ENCODE results near the gene SHROOM3.

Gene SHROOM3

DNA sequence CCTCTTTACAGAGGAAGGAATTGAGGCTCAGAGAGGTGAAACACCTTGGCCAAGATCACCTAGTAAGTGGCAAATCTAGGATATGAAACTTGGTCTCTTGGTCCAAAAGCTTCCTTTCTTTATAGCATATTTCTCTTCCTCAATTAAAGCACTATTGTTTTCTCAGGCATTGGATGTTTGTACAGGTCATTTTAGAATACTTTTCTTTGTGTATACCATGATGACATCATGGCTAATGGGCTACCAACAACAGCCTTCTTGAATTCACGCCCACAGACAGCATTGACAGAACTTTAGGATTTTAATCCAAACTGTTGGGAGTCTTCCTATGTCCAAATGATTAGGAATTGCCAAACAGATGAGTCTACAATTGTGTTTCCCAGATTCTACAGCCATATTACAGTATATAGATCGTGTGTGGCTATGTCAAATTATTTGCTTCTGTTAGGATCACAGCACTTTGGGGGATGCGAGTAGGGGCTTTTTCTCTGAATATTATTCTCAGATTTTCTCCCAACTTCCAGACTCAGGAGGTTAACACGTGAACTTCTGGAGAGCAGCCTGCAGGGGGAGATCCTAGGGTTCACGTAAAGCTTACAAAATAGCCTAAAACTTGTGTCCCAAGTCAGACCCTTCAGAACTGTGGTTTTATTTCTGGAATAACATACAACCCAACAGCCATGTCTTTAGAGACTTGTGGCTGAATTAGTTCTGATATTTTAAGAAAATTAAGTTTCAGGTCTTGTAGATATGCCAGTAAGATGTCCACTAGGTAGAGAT lies 191.8 kb downstream of the SHROOM3 start:
- DNase-seq = no peak

- no peak for DNase-seq
Measured at GRCh38 chr4:76628251-76628650, 193.2 kb downstream of the SHROOM3 start.

- no peak for DNase-seq
Measured at GRCh38 chr4:76630741-76631140, 195.7 kb downstream of the SHROOM3 start.

GRCh38 chr4:76634220-76634619 lies 199.2 kb downstream of the SHROOM3 start:
- no peak for DNase-seq

DNA sequence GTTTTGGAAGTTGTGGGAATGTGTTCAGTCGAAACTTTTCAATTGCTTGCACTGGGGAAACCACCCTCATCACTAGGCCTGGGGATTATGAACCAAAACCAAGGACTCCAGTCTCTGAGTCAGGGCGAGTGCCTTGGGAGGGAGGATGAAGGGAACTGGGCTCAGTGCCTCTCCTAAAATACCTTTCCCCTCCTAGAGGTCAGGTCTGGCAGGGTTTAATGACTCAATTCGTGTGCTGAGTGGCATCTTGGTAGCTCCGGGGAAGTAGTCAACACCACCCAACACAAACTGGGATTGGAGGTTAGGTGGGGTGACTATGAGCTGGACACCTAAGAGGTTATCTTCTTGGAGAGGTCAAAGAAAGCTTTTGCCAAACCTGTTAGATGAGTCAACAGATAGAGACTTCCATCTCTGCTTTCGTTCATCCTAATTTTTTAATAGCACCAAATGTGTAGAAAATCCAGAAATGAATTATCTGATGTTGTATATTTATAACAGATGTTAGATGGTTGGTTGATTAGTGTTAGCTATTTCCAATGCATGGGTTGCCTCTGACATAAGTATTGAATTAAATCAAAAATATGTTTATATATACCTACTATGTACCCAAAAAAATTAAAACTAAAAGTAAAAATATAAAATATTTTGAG lies 202.8 kb downstream of the SHROOM3 start:
- no peak for DNase-seq

DNA sequence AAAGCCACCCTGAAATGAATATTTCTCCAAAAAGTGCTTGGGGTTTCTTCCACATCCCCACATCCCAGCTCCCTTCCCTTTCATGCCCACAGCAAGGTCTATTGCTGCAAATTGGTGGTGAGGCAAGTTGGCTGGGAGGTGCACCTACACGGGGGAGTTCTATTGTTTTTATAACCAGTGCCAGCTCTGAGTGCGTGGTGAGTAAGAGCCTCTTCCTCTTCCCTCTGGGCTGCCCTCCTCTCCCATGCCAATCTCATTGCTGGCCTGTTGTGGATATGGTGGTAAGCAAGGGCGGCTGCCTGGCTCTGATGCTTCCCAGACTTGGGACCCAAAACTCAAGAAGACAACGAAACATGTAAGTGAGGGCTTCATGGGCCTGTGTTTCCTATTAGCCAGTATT lies 204.3 kb downstream of the SHROOM3 start:
- no peak for DNase-seq

GRCh38 chr4:76640353-76640910 lies 205.4 kb downstream of the SHROOM3 start:
- no peak for DNase-seq

- no peak for DNase-seq
Measured at GRCh38 chr4:76641351-76641750, 206.3 kb downstream of the SHROOM3 start.

DNA sequence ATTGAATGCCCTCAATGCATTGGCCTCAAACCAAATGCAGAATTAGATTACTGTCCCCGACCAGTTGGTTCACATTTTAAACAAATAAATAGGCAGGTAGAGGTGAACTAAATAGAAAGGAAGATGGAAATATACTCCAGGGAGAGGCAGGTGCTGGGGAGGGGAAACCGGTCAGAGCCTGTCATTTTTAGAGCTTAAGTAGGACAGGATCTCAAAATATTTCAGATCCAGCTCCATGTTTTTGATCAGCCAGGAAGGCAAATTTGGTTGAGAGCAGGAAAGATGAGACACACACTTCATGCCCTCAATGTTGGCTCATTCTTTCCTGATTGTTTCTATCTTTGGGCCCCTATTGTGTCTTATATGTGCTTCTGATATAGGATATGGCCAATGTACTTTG lies 206.7 kb downstream of the SHROOM3 start:
- no peak for DNase-seq

DNA sequence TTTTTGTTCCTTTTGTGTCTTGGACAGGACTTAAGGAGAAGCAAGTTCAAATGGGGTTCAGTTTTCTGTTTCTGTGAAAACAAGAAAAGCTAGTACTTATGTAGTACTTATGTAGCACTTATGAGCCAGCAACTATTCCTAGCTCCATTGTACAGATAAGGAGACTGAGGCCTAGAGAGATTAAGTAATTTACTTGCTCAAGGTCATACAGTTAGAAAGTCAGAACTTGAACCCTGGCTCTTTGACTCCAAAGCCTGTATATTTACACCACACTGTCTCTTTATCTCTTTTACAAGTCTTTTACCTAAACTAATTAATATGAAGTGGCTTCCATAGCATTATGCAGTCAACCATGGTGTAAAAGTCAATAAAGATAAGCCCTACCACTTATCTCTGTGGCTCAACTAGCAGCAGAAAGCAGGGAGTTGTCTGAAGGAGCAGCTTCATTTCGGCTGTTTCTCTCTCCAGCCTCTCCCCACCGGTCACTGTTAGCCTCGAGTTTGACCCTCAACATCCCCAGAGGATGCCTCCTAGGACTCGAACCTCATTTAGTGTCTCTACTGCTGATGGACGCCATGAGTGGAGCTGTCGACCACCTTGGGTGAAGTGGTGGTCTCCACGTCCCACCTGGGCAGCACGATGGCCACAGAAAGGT lies 209.9 kb downstream of the SHROOM3 start:
- DNase-seq = no peak

GRCh38 chr4:76649086-76649485 lies 214.1 kb downstream of the SHROOM3 start:
- no peak for DNase-seq

DNA sequence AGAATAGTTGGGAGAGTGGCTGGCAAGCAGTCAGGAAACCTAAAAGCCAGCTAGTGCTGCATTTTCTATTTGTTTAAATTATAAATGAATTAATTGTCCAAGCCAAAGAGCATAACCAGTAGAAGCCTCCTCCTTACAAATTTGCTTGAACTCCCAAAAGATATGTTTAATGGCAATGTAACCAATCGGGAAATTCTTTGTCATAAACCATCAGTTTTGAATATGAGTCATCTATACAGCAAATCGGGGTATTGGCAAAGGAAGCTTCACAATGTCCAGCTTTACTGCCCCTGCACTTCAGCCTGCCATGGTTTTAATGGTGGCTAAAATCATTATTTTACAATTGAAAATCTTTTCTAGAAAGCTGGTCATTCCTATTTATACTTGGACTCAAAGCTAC lies 216.6 kb downstream of the SHROOM3 start:
- no peak for DNase-seq

- DNase-seq = no peak
Measured at GRCh38 chr4:76652389-76652788, 217.4 kb downstream of the SHROOM3 start.

DNA sequence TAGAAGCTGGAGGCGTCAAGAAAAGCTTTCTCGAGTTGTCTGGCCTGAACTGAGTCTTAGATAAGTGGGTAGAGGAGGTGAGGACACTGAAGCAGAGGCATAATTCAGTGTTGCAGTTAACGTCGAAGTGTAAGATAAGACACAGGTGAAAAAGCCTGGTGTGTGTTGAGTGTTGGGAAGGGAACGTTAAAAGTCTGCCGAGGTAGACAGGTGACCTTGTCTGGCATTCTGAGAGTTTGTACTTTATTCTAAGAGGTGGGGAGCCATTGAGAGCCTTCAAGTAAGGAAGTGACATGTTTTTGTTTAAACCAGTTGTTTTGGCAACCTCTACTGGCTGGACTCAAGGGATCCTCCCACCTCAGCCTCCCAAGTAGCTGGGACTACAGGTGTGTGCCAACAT lies 219.1 kb downstream of the SHROOM3 start:
- no peak for DNase-seq

DNA sequence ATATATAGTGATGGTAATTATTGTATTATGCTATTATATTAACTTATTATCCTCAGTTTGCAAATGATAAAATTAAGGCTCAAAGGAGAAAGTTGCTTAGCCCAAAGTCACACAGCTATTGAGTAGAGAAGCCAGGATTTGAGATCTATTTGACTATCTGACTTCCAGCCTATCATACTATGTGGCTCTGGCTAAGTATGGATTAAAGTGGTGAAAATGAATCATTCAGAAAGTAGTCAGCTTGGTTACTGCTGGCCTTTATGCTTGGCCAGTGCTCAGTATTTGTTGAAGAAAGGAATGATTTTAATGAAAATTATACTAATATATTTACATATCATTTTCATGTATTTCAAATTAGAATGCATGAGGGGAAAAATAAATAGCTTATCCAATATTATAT lies 219.8 kb downstream of the SHROOM3 start:
- DNase-seq = no peak

DNA sequence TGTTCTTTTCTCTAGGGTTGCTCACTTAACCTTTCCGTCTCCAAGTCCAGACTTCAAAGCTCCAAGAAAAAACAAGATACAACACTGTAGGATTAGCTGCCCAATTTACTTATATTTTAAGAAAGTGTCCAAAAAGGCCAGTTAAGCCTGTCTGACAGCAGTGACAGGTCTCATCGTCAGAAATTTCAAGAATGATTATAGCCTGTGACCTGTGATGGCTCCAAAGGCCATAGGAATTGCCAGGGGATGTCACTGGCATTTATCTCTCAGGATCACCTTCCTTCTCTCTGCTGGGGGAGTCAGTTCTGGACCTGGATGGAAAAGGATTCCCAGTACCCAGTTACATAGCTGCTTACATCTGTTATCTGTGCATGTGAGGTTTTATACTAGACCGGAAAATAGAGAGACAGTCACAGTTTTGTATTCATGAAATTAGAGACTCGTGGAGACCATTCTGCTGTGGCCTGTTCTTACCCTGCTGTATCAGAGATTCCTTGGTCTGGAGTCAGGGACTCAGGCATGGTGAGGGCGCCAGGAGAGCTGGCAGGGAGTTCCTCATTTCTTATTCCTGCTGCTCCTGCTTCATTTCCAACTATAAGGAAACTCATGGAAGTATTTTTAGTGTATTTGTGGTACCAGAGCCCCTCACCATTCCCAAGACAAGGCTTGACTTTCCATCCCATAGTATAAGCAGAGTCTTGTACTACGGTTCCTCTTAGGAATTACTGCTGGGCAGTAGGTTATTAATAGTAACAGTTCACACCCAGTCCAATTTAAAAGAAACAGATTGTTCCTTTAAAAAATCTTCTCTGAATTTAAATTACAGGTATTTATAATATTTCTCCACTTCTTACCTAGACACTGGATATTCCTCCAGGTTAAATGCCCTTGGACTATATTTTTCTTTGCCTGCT lies 220.8 kb downstream of the SHROOM3 start:
- DNase-seq = no peak

- no peak for DNase-seq
Measured at GRCh38 chr4:76657443-76657842, 222.4 kb downstream of the SHROOM3 start.

DNA sequence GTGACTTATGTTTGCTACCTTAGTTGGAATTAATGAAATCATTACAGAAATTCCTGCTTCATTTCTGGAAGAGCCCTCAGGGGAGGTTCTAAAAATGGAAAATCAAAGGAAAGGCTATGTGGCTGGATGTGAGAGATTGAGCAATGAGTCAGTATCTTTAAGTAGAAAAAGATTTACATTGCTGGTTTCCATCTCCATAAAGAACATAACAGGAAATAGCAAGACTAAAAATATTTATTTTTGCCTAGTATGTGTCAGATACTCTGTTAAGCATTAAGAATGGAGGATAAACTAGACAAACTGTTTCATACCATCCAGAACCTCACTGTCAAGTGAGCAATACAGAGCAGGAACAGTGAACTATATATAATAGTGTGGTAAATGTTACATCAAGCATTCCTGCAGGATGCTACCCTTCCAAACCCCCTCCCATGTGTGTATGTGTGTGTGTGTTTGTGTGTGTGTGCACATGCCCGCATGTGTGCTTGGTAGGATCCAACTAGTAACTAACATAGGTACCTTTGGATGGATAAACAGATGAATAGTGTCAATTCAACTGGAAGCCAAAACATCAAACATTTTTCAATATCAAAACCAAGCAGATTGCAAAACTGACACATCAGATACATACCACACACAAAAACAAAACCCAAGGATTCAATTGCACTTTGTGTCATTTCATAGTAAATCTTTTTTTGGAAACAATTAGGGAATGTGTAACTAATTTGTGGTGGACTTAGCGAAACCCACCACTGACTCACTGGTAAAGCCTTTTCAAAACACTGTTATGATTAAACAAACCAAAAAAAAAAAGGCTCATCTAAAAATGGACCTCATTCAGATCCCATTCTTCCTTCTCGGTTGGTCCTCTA lies 223.4 kb downstream of the SHROOM3 start:
- no peak for DNase-seq

DNA sequence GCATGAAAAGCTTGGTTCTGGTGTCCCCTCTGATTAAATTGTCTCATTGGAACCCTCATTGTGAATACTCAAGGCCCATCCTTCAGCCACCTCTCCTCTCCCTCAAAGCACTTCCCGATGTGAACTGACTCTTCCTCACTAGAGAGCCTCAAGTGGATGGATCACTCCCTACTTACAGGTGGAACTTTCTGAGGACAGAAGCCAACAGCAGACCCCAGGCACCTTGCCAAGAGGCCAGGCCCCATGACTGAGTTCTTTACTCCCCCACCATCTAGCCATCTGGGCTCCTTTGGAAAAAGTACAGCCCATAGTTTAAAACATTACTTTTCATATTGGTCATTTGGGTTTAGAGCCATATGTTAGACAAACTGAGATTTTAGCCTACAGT lies 224.1 kb downstream of the SHROOM3 start:
- no peak for DNase-seq

DNA sequence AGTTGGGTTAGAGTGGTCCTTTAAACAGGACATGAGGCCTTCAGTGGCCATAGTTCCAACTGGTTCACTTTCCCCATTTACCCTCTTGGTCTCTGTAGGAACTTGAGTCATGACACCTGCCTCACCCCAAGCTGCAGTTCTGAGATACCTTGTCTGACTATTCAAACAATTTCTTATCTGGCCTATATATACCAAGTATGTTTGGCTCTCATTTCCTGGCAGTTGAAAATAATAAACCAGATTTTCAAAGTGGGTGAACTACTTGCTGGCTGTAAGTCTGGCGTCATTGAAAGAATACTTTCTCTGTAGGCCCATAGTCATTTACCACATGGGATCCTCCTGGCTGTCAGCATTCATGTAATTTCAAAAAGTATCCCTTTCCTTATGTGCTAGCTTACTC lies 228.8 kb downstream of the SHROOM3 start:
- no peak for DNase-seq

- DNase-seq = no peak
Measured at GRCh38 chr4:76665153-76665552, 230.1 kb downstream of the SHROOM3 start.

DNA sequence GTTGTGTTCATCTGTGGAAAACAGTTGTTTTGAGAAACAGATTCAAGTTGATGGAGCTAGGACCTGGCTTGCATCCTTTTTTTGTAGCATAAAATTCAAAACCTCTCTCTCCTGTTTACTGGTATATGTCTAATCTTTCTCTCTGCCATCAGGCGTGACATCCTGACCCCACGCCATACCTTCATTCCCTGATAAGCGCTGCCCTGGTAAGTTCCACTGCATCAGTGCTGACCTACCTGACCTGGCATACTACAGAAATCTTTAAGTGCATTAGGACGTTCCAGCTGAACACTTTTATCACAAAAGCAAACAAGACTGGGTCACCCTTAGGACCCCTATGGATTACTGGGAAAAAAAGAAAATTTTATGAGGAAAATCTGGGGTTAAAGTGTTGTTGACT lies 230.7 kb downstream of the SHROOM3 start:
- DNase-seq = no peak

Measured in T-helper 9 cell (primary cell).